HEK293 (cell line): ENCODE data around the gene PRRT3.

Experiments used
- CTCF ChIA-PET: fragments of 350-600 bp; formaldehyde crosslinking; extraction: SDS; loops from one replicate; lab custom pipeline; 2021; ENCODE audit warnings: antibody characterized with exemption; lab: Yijun Ruan, JAX
- POLR2A ChIA-PET: fragments of 300-600 bp; formaldehyde crosslinking; extraction: SDS; loops from one replicate; lab custom pipeline; 2020; ENCODE audit warnings: antibody characterized with exemption, inconsistent platforms; lab: Yijun Ruan, JAX
- H3K27ac ChIP-seq: fragments of 200-500 bp; sonication (Bioruptor generic); 2 replicates; pipeline ENCODE4 v1.5.1; 2014; ENCODE audit warnings: low read depth, low read length, control low read depth, inconsistent platforms; ENCODE audit errors: extremely low read depth
- H3K36me3 ChIP-seq, 2 experiments: fragments of 200-500 bp in 1 of 2; sonication (Bioruptor generic) in 1 of 2; 1 replicate in 1 of 2; 2 replicates in 1 of 2; pipeline ENCODE4 v1.5.1; 2014 to 2017; ENCODE audit warnings: inconsistent platforms in 2 of 2, low read length in 2 of 2; ENCODE audit not compliant: control insufficient read depth in 2 of 2, insufficient read depth in 1 of 2
- H3K4me1 ChIP-seq: fragments of 200-500 bp; sonication (Bioruptor generic); 2 replicates; pipeline ENCODE4 v1.5.1; 2014; ENCODE audit warnings: mild to moderate bottlenecking, low read length, inconsistent platforms; ENCODE audit not compliant: control insufficient read depth, insufficient read depth
- H3K4me3 ChIP-seq: 2 replicates; pipeline ENCODE4 v1.5.1; 2011; ENCODE audit warnings: low read depth, mild to moderate bottlenecking, control low read depth, low read length, moderate library complexity
- H3K9me3 ChIP-seq: fragments of 200-500 bp; sonication (Bioruptor generic); 2 replicates; pipeline ENCODE4 v1.5.1; 2014; ENCODE audit warnings: low read depth, low read length, inconsistent platforms; ENCODE audit not compliant: control insufficient read depth, insufficient read depth
- BCL11A ChIP-seq: fragments of 450-650 bp; formaldehyde crosslinking; IDR thresholded peaks from 2 replicates; pipeline ENCODE4 v1.5.1; 2016; ENCODE audit warnings: low read depth, missing biosample characterization, missing genetic modification characterization
- BCL11B ChIP-seq: fragments of 450-650 bp; formaldehyde crosslinking; IDR thresholded peaks from 2 replicates; pipeline ENCODE4 v1.5.1; 2016; ENCODE audit warnings: low read depth, missing biosample characterization, missing genetic modification characterization
- FEZF1 ChIP-seq: fragments of 450-650 bp; formaldehyde crosslinking; IDR thresholded peaks from 2 replicates; pipeline ENCODE4 v1.5.1; 2016; ENCODE audit warnings: missing biosample characterization, missing genetic modification characterization
- GLIS1 ChIP-seq: fragments of 450-650 bp; formaldehyde crosslinking; IDR thresholded peaks from 2 replicates; pipeline ENCODE4 v1.5.1; 2016; ENCODE audit warnings: missing biosample characterization, missing genetic modification characterization
- SP2 ChIP-seq: fragments of 450-650 bp; formaldehyde crosslinking; IDR thresholded peaks from 2 replicates; pipeline ENCODE4 v1.5.1; 2016; ENCODE audit warnings: missing biosample characterization, missing genetic modification characterization
- ZBTB17 ChIP-seq: fragments of 450-650 bp; formaldehyde crosslinking; IDR thresholded peaks from 2 replicates; pipeline ENCODE4 v1.5.1; 2016; ENCODE audit warnings: missing biosample characterization, missing genetic modification characterization
- ZNF341 ChIP-seq: fragments of 450-650 bp; formaldehyde crosslinking; IDR thresholded peaks from 2 replicates; pipeline ENCODE4; 2016; ENCODE audit warnings: low read depth, missing biosample characterization, missing genetic modification characterization
- ZNF529 ChIP-seq: fragments of 450-650 bp; formaldehyde crosslinking; IDR thresholded peaks from 2 replicates; pipeline ENCODE4 v1.5.1; 2017; ENCODE audit warnings: missing genetic modification characterization, missing biosample characterization; ENCODE audit not compliant: insufficient replicate concordance
- ZNF621 ChIP-seq: fragments of 450-650 bp; formaldehyde crosslinking; IDR thresholded peaks from 2 replicates; pipeline ENCODE4 v1.5.1; 2017; ENCODE audit warnings: missing biosample characterization, missing genetic modification characterization
- ZNF677 ChIP-seq: fragments of 450-650 bp; IDR thresholded peaks from 2 replicates; pipeline ENCODE4 v1.5.0; 2018; ENCODE audit warnings: missing biosample characterization, mild to moderate bottlenecking, missing genetic modification characterization, moderate library complexity
- ZNF768 ChIP-seq: fragments of 450-650 bp; formaldehyde crosslinking; IDR thresholded peaks from 2 replicates; pipeline ENCODE4 v1.5.1; 2018; ENCODE audit warnings: missing biosample characterization, mild to moderate bottlenecking, missing genetic modification characterization
- ZNF791 ChIP-seq: fragments of 450-650 bp; formaldehyde crosslinking; IDR thresholded peaks from 2 replicates; pipeline ENCODE4 v1.5.1; 2016; ENCODE audit warnings: missing biosample characterization, missing genetic modification characterization
- TF ChIP-seq, protein P1 (sequence below): fragments of 450-650 bp; formaldehyde crosslinking; optimal IDR thresholded peaks from 2 replicates; pipeline ENCODE3; 2016; ENCODE audit warnings: missing biosample characterization, mild to moderate bottlenecking, missing genetic modification characterization
- TF ChIP-seq, protein P2 (sequence below): fragments of 450-650 bp; formaldehyde crosslinking; conservative IDR thresholded peaks from 2 replicates; pipeline ENCODE4 v1.5.1; 2016; ENCODE audit warnings: low read depth, missing biosample characterization, missing genetic modification characterization
- TF ChIP-seq, protein P3 (sequence below): fragments of 450-650 bp; formaldehyde crosslinking; IDR thresholded peaks from 2 replicates; pipeline ENCODE4 v1.5.1; 2016; ENCODE audit warnings: missing biosample characterization, missing genetic modification characterization, borderline replicate concordance
- TF ChIP-seq, protein P4 (sequence below): fragments of 450-650 bp; formaldehyde crosslinking; IDR thresholded peaks from 2 replicates; pipeline ENCODE4 v1.5.1; 2016; ENCODE audit warnings: missing biosample characterization, missing genetic modification characterization, low read depth
- TF ChIP-seq, protein P5 (sequence below): fragments of 450-650 bp; IDR thresholded peaks from 2 replicates; pipeline ENCODE4 v1.5.1; 2018; ENCODE audit warnings: missing biosample characterization, mild to moderate bottlenecking, missing genetic modification characterization

PRRT3 gene

DNA sequence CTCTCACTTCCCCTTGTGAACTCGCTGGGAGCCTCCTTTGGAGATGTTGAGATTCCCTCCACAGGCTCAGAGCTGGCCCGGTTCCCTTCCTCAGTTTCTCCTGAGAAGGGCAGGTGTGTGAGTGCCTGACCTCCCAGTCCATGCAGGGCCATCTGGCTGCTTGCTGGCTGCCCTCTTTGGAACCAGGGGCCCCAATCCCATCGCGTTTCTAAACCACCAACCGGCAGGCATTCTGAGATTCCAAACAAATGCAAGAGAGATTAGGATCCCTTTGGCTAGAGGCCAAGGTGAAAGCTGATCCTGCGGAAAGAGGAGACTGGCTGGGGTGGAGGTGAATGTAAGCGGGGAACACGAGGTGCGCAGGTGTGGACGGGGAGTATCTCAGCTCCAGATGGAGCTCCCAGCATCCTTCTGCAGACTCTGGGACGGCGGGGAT lies 2.9 kb upstream of the PRRT3 start (continued):
- TF ChIP-seq ZBTB17 (tag by site-specific recombination) (peak; percentile 74), ZNF791 (tag by site-specific recombination) (no peak), ZNF621 (tag by site-specific recombination) (no peak), ZNF529 (tag by site-specific recombination) (no peak), BCL11B (no peak), BCL11A (tag by site-specific recombination) (peak; percentile 21; the same call in 1 of the 2 replicates), ZNF677 (tag by site-specific recombination) (no peak), GLIS1 (tag by site-specific recombination) (0 out of 2 replicates have a peak, but pooled peaks have one; percentile 15)
- TF ChIP-seq, protein P1, sequence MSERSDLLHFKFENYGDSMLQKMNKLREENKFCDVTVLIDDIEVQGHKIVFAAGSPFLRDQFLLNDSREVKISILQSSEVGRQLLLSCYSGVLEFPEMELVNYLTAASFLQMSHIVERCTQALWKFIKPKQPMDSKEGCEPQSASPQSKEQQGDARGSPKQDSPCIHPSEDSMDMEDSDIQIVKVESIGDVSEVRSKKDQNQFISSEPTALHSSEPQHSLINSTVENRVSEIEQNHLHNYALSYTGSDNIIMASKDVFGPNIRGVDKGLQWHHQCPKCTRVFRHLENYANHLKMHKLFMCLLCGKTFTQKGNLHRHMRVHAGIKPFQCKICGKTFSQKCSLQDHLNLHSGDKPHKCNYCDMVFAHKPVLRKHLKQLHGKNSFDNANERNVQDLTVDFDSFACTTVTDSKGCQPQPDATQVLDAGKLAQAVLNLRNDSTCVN = no peak
- TF ChIP-seq, protein P2, sequence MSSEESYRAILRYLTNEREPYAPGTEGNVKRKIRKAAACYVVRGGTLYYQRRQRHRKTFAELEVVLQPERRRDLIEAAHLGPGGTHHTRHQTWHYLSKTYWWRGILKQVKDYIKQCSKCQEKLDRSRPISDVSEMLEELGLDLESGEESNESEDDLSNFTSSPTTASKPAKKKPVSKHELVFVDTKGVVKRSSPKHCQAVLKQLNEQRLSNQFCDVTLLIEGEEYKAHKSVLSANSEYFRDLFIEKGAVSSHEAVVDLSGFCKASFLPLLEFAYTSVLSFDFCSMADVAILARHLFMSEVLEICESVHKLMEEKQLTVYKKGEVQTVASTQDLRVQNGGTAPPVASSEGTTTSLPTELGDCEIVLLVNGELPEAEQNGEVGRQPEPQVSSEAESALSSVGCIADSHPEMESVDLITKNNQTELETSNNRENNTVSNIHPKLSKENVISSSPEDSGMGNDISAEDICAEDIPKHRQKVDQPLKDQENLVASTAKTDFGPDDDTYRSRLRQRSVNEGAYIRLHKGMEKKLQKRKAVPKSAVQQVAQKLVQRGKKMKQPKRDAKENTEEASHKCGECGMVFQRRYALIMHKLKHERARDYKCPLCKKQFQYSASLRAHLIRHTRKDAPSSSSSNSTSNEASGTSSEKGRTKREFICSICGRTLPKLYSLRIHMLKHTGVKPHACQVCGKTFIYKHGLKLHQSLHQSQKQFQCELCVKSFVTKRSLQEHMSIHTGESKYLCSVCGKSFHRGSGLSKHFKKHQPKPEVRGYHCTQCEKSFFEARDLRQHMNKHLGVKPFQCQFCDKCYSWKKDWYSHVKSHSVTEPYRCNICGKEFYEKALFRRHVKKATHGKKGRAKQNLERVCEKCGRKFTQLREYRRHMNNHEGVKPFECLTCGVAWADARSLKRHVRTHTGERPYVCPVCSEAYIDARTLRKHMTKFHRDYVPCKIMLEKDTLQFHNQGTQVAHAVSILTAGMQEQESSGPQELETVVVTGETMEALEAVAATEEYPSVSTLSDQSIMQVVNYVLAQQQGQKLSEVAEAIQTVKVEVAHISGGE (tag by site-specific recombination) = no peak
- TF ChIP-seq, protein P3, sequence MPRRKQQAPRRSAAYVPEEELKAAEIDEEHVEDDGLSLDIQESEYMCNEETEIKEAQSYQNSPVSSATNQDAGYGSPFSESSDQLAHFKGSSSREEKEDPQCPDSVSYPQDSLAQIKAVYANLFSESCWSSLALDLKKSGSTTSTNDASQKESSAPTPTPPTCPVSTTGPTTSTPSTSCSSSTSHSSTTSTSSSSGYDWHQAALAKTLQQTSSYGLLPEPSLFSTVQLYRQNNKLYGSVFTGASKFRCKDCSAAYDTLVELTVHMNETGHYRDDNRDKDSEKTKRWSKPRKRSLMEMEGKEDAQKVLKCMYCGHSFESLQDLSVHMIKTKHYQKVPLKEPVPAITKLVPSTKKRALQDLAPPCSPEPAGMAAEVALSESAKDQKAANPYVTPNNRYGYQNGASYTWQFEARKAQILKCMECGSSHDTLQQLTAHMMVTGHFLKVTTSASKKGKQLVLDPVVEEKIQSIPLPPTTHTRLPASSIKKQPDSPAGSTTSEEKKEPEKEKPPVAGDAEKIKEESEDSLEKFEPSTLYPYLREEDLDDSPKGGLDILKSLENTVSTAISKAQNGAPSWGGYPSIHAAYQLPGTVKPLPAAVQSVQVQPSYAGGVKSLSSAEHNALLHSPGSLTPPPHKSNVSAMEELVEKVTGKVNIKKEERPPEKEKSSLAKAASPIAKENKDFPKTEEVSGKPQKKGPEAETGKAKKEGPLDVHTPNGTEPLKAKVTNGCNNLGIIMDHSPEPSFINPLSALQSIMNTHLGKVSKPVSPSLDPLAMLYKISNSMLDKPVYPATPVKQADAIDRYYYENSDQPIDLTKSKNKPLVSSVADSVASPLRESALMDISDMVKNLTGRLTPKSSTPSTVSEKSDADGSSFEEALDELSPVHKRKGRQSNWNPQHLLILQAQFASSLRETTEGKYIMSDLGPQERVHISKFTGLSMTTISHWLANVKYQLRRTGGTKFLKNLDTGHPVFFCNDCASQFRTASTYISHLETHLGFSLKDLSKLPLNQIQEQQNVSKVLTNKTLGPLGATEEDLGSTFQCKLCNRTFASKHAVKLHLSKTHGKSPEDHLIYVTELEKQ = no peak

DNA sequence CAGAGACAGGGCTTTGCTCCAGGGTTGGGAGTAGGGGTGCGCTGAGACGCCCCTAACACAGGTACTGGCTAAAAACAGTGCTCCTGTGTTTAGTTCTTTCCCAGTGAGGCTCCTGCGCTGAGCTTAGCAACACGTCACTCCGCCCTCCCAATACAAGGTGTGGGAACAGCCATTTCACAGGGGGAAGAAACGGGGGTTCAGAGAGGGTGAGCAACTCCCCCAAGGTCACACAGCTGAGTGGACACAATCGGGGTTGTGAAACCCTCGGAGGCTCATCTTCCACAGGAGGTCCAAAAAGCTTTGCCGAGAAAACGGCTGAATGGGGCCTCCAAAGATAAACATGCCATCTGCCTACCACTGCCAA lies 628 bp downstream of the PRRT3 start:
- Histone ChIP-seq H3K36me3 (peaks cover 0 to 19% of the 10 kb centered on the region in 2 experiments; a peak in 1 of 3 replicates), H3K27ac (no peak overlapping the region), H3K4me3 (peak overlapping the region; percentile 47), H3K9me3 (no peaks in the 10 kb centered on the region), H3K4me1 (peaks cover 14% of the 10 kb centered on the region)
- CTCF ChIA-PET = interaction anchor here (0.8 kb wide), 1 partner anchor 174 kb away, joined by 3 read pairs; no protein-coding TSS in a partner anchor
- TF ChIP-seq ZNF341 (tag by site-specific recombination) (no peak), SP2 (tag by site-specific recombination) (no peak), ZNF768 (tag by site-specific recombination) (peak; percentile 99), FEZF1 (tag by site-specific recombination) (no peak)
- TF ChIP-seq, protein P4, sequence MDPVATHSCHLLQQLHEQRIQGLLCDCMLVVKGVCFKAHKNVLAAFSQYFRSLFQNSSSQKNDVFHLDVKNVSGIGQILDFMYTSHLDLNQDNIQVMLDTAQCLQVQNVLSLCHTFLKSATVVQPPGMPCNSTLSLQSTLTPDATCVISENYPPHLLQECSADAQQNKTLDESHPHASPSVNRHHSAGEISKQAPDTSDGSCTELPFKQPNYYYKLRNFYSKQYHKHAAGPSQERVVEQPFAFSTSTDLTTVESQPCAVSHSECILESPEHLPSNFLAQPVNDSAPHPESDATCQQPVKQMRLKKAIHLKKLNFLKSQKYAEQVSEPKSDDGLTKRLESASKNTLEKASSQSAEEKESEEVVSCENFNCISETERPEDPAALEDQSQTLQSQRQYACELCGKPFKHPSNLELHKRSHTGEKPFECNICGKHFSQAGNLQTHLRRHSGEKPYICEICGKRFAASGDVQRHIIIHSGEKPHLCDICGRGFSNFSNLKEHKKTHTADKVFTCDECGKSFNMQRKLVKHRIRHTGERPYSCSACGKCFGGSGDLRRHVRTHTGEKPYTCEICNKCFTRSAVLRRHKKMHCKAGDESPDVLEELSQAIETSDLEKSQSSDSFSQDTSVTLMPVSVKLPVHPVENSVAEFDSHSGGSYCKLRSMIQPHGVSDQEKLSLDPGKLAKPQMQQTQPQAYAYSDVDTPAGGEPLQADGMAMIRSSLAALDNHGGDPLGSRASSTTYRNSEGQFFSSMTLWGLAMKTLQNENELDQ = no peak
- TF ChIP-seq, protein P5, sequence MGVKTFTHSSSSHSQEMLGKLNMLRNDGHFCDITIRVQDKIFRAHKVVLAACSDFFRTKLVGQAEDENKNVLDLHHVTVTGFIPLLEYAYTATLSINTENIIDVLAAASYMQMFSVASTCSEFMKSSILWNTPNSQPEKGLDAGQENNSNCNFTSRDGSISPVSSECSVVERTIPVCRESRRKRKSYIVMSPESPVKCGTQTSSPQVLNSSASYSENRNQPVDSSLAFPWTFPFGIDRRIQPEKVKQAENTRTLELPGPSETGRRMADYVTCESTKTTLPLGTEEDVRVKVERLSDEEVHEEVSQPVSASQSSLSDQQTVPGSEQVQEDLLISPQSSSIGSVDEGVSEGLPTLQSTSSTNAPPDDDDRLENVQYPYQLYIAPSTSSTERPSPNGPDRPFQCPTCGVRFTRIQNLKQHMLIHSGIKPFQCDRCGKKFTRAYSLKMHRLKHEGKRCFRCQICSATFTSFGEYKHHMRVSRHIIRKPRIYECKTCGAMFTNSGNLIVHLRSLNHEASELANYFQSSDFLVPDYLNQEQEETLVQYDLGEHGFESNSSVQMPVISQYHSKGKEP (tag by site-specific recombination) = no peak
- POLR2A ChIA-PET = interaction anchor here (0.6 to 2.1 kb wide), 5 partner anchors 9 to 244 kb away, joined by 4 to 11 read pairs (median 5); partner anchors contain the start of genes CRELD1 and FANCD2
